ENCODE measurements around the gene SHROOM3. TPM values are rescaled to one million over a fixed set of nuclear protein-coding genes. Genes with fewer than 3 reads are reported as not detected.
A peak's percentile ranks its signal among the peaks of the same experiment; 100 is the strongest.

Gene SHROOM3
- total RNA-seq, 1 donor from 2014 or later, result 54.9 TPM

DNA sequence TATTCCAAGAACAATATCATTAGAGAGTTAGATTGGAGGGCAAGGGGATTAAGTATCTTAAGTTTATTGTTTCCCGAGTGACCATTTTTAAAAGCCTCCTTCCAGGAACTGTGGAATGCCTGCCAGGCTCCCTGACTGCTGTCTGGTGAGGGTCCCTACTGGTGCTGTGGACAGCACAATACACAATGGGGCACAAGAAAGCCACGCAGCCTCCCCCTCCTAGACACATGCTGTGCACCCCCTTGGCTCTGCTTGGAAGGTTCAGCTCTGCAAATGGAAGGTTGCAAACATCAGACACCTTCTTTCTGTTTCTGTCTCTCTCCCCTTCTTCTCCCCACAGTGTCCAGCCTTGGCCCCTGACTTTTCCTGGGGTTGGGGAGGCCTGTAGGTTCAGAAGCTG lies 153.2 kb downstream of the SHROOM3 start:
- DNase-seq (ENCODE audit: low spot score, unreplicated experiment), result no peak
- Mint-ChIP-seq H3K4me3 (ENCODE audit: low read depth) (no peak overlapping the region), H3K27me3 (no peaks in the 10 kb centered on the region), H3K4me1 (ENCODE audit: low read depth) (peaks cover 69% of the 10 kb centered on the region), H3K27ac (peak overlapping the region; percentile 89), H3K9me3 (ENCODE audit: low read depth) (no peaks in the 10 kb centered on the region), H3K36me3 (ENCODE audit: insufficient read depth) (no peaks in the 10 kb centered on the region)
- TF ChIP-seq, protein P1, sequence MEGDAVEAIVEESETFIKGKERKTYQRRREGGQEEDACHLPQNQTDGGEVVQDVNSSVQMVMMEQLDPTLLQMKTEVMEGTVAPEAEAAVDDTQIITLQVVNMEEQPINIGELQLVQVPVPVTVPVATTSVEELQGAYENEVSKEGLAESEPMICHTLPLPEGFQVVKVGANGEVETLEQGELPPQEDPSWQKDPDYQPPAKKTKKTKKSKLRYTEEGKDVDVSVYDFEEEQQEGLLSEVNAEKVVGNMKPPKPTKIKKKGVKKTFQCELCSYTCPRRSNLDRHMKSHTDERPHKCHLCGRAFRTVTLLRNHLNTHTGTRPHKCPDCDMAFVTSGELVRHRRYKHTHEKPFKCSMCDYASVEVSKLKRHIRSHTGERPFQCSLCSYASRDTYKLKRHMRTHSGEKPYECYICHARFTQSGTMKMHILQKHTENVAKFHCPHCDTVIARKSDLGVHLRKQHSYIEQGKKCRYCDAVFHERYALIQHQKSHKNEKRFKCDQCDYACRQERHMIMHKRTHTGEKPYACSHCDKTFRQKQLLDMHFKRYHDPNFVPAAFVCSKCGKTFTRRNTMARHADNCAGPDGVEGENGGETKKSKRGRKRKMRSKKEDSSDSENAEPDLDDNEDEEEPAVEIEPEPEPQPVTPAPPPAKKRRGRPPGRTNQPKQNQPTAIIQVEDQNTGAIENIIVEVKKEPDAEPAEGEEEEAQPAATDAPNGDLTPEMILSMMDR (IDR thresholded peaks at IDR 0.05; ENCODE audit: unreplicated experiment), result no peak

DNA sequence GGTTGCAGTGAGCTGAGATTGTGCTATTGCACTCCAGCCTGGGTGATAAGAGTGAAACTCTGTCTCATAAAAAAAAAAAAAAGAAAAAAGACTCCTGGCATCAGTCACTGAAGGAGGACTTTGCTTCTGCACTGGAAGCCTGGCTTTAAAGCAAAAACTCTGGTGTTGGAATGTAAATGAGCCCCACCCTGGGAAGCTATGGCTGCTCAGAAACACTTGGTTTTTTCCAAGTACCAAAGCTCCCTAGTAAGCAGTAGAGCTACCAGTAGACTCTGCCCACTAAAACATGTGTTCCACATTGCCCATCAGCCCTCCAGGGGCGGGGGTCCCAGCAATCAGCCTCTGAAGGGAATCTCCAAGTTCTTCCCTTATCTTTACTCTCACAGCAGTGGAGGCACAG lies 154.4 kb downstream of the SHROOM3 start:
- H3K36me3 Mint-ChIP-seq (ENCODE audit: insufficient read depth), result no peaks in the 10 kb centered on the region
- no peaks in the 10 kb centered on the region for H3K27me3 Mint-ChIP-seq
- no peak for DNase-seq (ENCODE audit: low spot score, unreplicated experiment)
- peaks cover 73% of the 10 kb centered on the region for H3K4me1 Mint-ChIP-seq (ENCODE audit: low read depth)
- peak overlapping the region; percentile 47 for H3K4me3 Mint-ChIP-seq (ENCODE audit: low read depth)
- peak overlapping the region; percentile 98 for H3K27ac Mint-ChIP-seq
- TF ChIP-seq, protein P1 (IDR thresholded peaks at IDR 0.05; ENCODE audit: unreplicated experiment), result no peak
- no peaks in the 10 kb centered on the region for H3K9me3 Mint-ChIP-seq (ENCODE audit: low read depth)

DNA sequence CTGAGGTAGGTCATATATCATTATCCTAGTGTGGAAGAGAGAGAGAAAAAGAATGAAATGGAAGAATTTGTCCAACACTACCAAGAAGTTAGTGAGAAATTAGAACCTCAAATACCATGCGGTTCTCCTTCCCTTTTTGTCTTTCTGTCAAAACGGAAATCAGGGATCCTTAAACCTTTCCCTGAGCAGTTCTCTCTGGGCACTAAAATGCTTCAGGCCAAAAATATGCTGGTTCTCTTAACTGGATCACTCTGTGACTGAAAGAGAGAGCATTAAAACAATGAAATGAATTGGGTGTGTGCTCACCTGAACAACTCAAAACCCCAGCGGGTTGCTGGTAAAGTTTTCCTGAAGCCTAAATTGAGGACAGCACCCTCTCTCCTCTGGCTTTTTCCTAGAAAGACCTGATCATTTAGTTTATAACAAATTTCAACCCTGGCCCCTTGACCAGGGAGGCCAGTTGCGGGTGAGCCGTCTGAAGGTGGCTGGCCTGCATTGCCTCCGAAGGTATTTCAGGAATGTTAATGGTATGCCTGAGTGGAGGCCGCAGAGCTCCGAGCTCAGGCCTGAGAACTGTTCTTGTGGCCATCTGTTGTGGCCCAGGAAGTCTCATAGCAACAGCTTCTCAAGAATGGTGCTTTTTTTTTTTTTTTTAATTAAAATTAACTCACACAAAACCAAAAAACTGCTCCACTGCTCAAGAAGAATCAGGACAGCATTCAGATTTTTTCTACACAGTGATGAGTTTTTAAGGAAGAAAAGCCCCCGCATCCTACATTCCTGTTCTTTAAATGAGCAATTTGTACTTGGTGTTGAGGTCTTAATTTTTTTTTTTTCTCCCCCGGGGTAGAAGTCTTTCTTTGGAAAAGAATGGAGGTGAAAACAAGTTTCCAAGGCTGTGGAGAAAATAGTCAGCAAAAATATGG lies 155.1 kb downstream of the SHROOM3 start:
- Mint-ChIP-seq H3K36me3 (ENCODE audit: insufficient read depth) (no peaks in the 10 kb centered on the region), H3K27me3 (no peaks in the 10 kb centered on the region), H3K27ac (peak overlapping the region; percentile 98), H3K9me3 (ENCODE audit: low read depth) (no peaks in the 10 kb centered on the region), H3K4me3 (ENCODE audit: low read depth) (peak overlapping the region; percentile 47), H3K4me1 (ENCODE audit: low read depth) (peaks cover 70% of the 10 kb centered on the region)
- peak; percentile 42 for DNase-seq (ENCODE audit: low spot score, unreplicated experiment)
- TF ChIP-seq, protein P1 (IDR thresholded peaks at IDR 0.05; ENCODE audit: unreplicated experiment), result no peak

DNA sequence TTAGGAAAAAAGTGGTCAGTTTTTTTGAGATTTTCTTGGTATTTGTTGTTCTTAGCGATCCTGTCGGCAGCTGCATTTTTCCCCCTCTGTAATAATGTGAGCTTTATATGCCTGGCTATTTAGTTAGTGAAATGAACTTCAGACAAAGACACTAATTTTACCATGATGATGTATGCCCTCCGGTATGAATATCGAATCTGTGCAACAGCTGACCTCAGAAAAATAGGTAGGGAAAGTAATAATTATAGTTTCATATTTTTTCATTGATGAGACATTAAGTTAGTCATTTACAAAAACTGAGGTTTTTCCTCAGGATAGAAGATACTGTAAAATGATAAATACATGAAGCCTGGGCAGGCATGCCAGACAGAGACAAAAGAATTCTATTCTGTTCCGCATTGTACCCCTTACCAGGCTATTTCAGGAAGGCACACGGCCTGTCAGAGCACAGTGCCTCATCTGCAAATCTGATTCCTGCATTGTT lies 155.8 kb downstream of the SHROOM3 start:
- Mint-ChIP-seq H3K4me1 (ENCODE audit: low read depth) (peaks cover 65% of the 10 kb centered on the region), H3K4me3 (ENCODE audit: low read depth) (peak overlapping the region; percentile 22), H3K36me3 (ENCODE audit: insufficient read depth) (no peaks in the 10 kb centered on the region), H3K27ac (peak overlapping the region; percentile 98), H3K27me3 (no peaks in the 10 kb centered on the region), H3K9me3 (ENCODE audit: low read depth) (no peaks in the 10 kb centered on the region)
- TF ChIP-seq, protein P1 (IDR thresholded peaks at IDR 0.05; ENCODE audit: unreplicated experiment), result no peak
- DNase-seq (ENCODE audit: low spot score, unreplicated experiment), result no peak

DNA sequence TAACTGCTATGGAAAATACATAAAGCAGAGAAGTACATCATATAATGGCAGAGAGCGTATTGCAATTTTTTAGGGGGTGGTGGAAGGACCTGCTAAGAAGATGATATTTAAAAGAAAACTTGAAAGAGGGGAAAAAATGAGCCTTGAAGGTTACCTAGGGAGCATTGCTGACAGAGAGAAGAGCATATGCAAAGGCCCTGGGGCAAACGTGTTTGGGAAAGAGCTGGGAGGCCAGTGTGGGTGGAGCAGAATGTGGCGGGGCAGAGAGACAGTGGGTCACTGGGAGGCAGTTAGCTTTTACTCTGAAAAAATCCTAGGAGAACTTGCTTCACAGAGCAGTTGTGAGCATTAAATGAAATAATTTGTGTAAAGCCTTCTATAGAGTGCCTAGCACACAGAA lies 157.0 kb downstream of the SHROOM3 start:
- Mint-ChIP-seq H3K36me3 (ENCODE audit: insufficient read depth) (no peaks in the 10 kb centered on the region), H3K4me3 (ENCODE audit: low read depth) (no peak overlapping the region), H3K27me3 (no peaks in the 10 kb centered on the region), H3K9me3 (ENCODE audit: low read depth) (no peaks in the 10 kb centered on the region), H3K27ac (peak overlapping the region; percentile 69), H3K4me1 (ENCODE audit: low read depth) (peaks cover 60% of the 10 kb centered on the region)
- DNase-seq (ENCODE audit: low spot score, unreplicated experiment), result no peak
- TF ChIP-seq, protein P1 (IDR thresholded peaks at IDR 0.05; ENCODE audit: unreplicated experiment), result no peak

Data from progenitor cell of endocrine pancreas (in vitro differentiated cells).